AG08396 (cell line): ENCODE data around the gene CAST.
"Not testable (repeated sequence)": the region's sequence is repeated elsewhere in the genome, so short reads cannot be mapped to it uniquely, and the experiment has no call there.

Experiments used
- DNase-seq: peaks from one replicate; pipeline ENCODE4 v3.0.0; 2012; ENCODE audit warnings: low spot score, mixed read lengths

Gene CAST

GRCh38 chr5:96712100-96712746 lies 50.0 kb downstream of the CAST start:
- DNase-seq: no peak

- no peak for DNase-seq
Observed at GRCh38 chr5:96714450-96714849, 52.3 kb downstream of the CAST start.

- DNase-seq: peak; percentile 70
Observed at GRCh38 chr5:96714951-96715451, 52.8 kb downstream of the CAST start.

- no peak for DNase-seq
Observed at GRCh38 chr5:96716007-96716406, 53.8 kb downstream of the CAST start.

- no peak for DNase-seq
Observed at GRCh38 chr5:96716716-96717115, 54.5 kb downstream of the CAST start.

- no peak for DNase-seq
Observed at GRCh38 chr5:96717874-96718273, 55.7 kb downstream of the CAST start.

- DNase-seq: no peak
Observed at GRCh38 chr5:96718635-96719077, 56.5 kb downstream of the CAST start.

- no peak for DNase-seq
Observed at GRCh38 chr5:96720408-96720807, 58.2 kb downstream of the CAST start.

GRCh38 chr5:96721351-96721977 lies 59.3 kb downstream of the CAST start:
- DNase-seq: peak; percentile 28

GRCh38 chr5:96725257-96725656 lies 63.1 kb downstream of the CAST start:
- DNase-seq: no peak

GRCh38 chr5:96726802-96727201 lies 64.6 kb downstream of the CAST start:
- no peak for DNase-seq

GRCh38 chr5:96729156-96729555 lies 67.0 kb downstream of the CAST start:
- no peak for DNase-seq

- no peak for DNase-seq
Observed at GRCh38 chr5:96730586-96730985, 68.4 kb downstream of the CAST start.

GRCh38 chr5:96733771-96734500 lies 71.8 kb downstream of the CAST start:
- no peak for DNase-seq

GRCh38 chr5:96734871-96735325 lies 72.7 kb downstream of the CAST start:
- no peak for DNase-seq

GRCh38 chr5:96736937-96737336 lies 74.8 kb downstream of the CAST start:
- no peak for DNase-seq

GRCh38 chr5:96741106-96741505 lies 78.9 kb downstream of the CAST start:
- no peak for DNase-seq

- no peak for DNase-seq
Observed at GRCh38 chr5:96741891-96742309, 79.7 kb downstream of the CAST start.

GRCh38 chr5:96742538-96742937 lies 80.4 kb downstream of the CAST start:
- no peak for DNase-seq

- DNase-seq: peak; percentile 22
Observed at GRCh38 chr5:96743065-96743768, 81.0 kb downstream of the CAST start.

- no peak for DNase-seq
Observed at GRCh38 chr5:96743805-96744204, 81.6 kb downstream of the CAST start.

- DNase-seq: not testable (repeated sequence)
Observed at GRCh38 chr5:96744218-96744617, 82.0 kb downstream of the CAST start.
